GM12878 (cell line): ENCODE results near the gene H2BK1. TPM values are rescaled to one million over a fixed set of nuclear protein-coding genes. Genes with fewer than 3 reads are reported as not detected.

ENCODE experiments used
- ATAC-seq: fragments of 200-7000 bp; cut with Tn5 transposase; 3 replicates; pipeline ENCODE4 v1.9.1; 2020; ENCODE audit warnings: mild to moderate bottlenecking, moderate library complexity
- BruUV-seq: library from RNA; stranded (reverse); fragments of 400-500 nt; replicated peaks from 2 replicates; lab custom pipeline; 2021; lab: Mats Ljungman, UMichigan
- CTCF ChIA-PET: fragments of 300-600 bp; sonication (Branson Sonifier 250); formaldehyde crosslinking; extraction: SDS; loops from one replicate; lab custom pipeline; 2021; ENCODE audit warnings: inconsistent platforms; lab: Yijun Ruan, JAX
- POLR2A ChIA-PET: fragments of 350-600 bp; formaldehyde crosslinking; extraction: SDS; loops from one replicate; lab custom pipeline; 2021; ENCODE audit warnings: inconsistent platforms; lab: Charles Lee
- RAD21 ChIA-PET: fragments of 300-600 bp; sonication (Branson Sonifier 250); formaldehyde crosslinking; loops from one replicate; lab custom pipeline; 2023; ENCODE audit warnings: antibody characterized with exemption; ENCODE audit not compliant: unreplicated experiment; lab: Charles Lee
- SMC1A ChIA-PET: fragments of 300-600 bp; sonication (Branson Sonifier 250); formaldehyde crosslinking; loops from one replicate; lab custom pipeline; 2023; ENCODE audit not compliant: unreplicated experiment, uncharacterized antibody; lab: Charles Lee
- DNase-seq: peaks from one replicate; pipeline ENCODE4 v3.0.0-alpha.2; 2011; ENCODE audit warnings: low read depth, low spot score
- FAIRE-seq: peaks from 3 replicates; lab custom pipeline; 2011; peaks lifted over from hg19 to GRCh38; lab: Jason Lieb, UNC
- H2AFZ ChIP-seq: 2 replicates; pipeline ENCODE4 v1.6.0; 2011; ENCODE audit warnings: low read depth, low read length, control low read depth; ENCODE audit not compliant: control insufficient read depth
- H3K27ac ChIP-seq: 2 replicates; pipeline ENCODE4 v1.5.1; 2011; ENCODE audit warnings: control low read depth; ENCODE audit not compliant: control insufficient read depth, insufficient read depth
- H3K27me3 ChIP-seq, 2 experiments: replicated peaks in 1 of 2; 2 replicates each; pipeline versions ENCODE4 v1.6.0 to v1.6.1; 2011; ENCODE audit warnings: low read length in 1 of 2; ENCODE audit not compliant: control insufficient read depth in 2 of 2, insufficient read depth in 2 of 2
- H3K36me3 ChIP-seq, 2 experiments: 2 replicates each; pipeline ENCODE4 v1.5.1; 2011; ENCODE audit warnings: low read length in 1 of 2; ENCODE audit not compliant: control insufficient read depth in 2 of 2, insufficient read depth in 2 of 2
- H3K4me1 ChIP-seq: 2 replicates; pipeline ENCODE4 v1.6.1; 2011; ENCODE audit warnings: mild to moderate bottlenecking, low read length, moderate library complexity, mixed read lengths; ENCODE audit not compliant: control insufficient read depth, insufficient read depth
- H3K4me2 ChIP-seq: 2 replicates; pipeline ENCODE4 v1.6.0; 2011; ENCODE audit warnings: control low read depth; ENCODE audit not compliant: control insufficient read depth, insufficient read depth
- H3K4me3 ChIP-seq: fragments of 200-600 bp; sonication (generic); 2 replicates; pipeline ENCODE4 v1.5.1; 2016
- H3K79me2 ChIP-seq: 2 replicates; pipeline ENCODE4 v1.6.0; 2011; ENCODE audit warnings: low read length; ENCODE audit not compliant: control insufficient read depth, insufficient read depth
- H3K9ac ChIP-seq: 2 replicates; pipeline ENCODE4 v1.8.0; 2011; ENCODE audit warnings: low read length, control low read depth, mixed read lengths; ENCODE audit not compliant: control insufficient read depth, insufficient read depth
- H3K9me3 ChIP-seq: replicated peaks from 3 replicates; pipeline ENCODE4 v1.5.1; 2011; ENCODE audit warnings: mild to moderate bottlenecking, low read length; ENCODE audit not compliant: control insufficient read depth, insufficient read depth
- H4K20me1 ChIP-seq: 2 replicates; pipeline ENCODE4 v1.6.0; 2011; ENCODE audit not compliant: control insufficient read depth, insufficient read depth
- ATF7 ChIP-seq: fragments of 450-650 bp; IDR thresholded peaks from 2 replicates; pipeline ENCODE4 v1.6.1; 2016; ENCODE audit warnings: low read depth, mild to moderate bottlenecking
- CREM ChIP-seq: IDR thresholded peaks from 2 replicates; pipeline ENCODE4 v1.6.1; 2014; ENCODE audit warnings: antibody characterized with exemption, low read depth
- CTCF ChIP-seq, 3 experiments: IDR thresholded peaks in 2 of 3; conservative IDR thresholded peaks in 1 of 3; 2 replicates each; pipeline ENCODE4 v1.5.1; 2011; ENCODE audit warnings: low read depth in 3 of 3, low read length in 3 of 3, mild to moderate bottlenecking in 3 of 3, control low read depth in 2 of 3, moderate library complexity in 2 of 3, inconsistent platforms in 1 of 3, mixed read lengths in 1 of 3; ENCODE audit not compliant: control insufficient read depth in 2 of 3, insufficient read depth in 1 of 3; ENCODE audit errors: extremely low read depth in 1 of 3
- DPF2 ChIP-seq: fragments of 450-650 bp; IDR thresholded peaks from 2 replicates; pipeline ENCODE4 v1.6.1; 2017; ENCODE audit warnings: mild to moderate bottlenecking
- EZH2 ChIP-seq: IDR thresholded peaks from 2 replicates; pipeline ENCODE4 v1.6.1; 2012; ENCODE audit warnings: low read depth, mild to moderate bottlenecking, control low read depth, inconsistent platforms, low read length, borderline replicate concordance; ENCODE audit not compliant: control insufficient read depth
- POLR2AphosphoS2 ChIP-seq: IDR thresholded peaks from 2 replicates; pipeline ENCODE4 v1.6.1; 2011; ENCODE audit warnings: low read depth, mild to moderate bottlenecking, low read length, improper control_type of control experiment, moderate library complexity
- SMAD5 ChIP-seq: IDR thresholded peaks from 2 replicates; pipeline ENCODE4 v1.6.1; 2016; ENCODE audit warnings: antibody characterized with exemption, low read depth
- SMC3 ChIP-seq: IDR thresholded peaks from 2 replicates; pipeline ENCODE4 v1.6.1; 2011; ENCODE audit warnings: low read length, improper control_type of control experiment, borderline replicate concordance
- SUPT20H ChIP-seq: IDR thresholded peaks from 2 replicates; pipeline ENCODE4 v1.6.1; 2011; ENCODE audit warnings: low read depth, mild to moderate bottlenecking, low read length, moderate library complexity, borderline replicate concordance; ENCODE audit not compliant: control insufficient read depth
- WGBS: methylation state at CpG from one replicate; pipeline ENCODE4 v1.1.6; 2016; ENCODE audit warnings: low lambda C conversion rate; ENCODE audit not compliant: insufficient replicate concordance, insufficient coverage; ENCODE audit errors: missing lambda C conversion rate; 5-methylcytosine and 5-hydroxymethylcytosine counted together
- in situ Hi-C: fragments of 300-500 bp; cut with MboI; formaldehyde crosslinking; loops from 9 replicates; pipeline ENCODE4 v1.14.3; 2018; ENCODE audit warnings: mixed read lengths
- intact Hi-C: fragments of 100-400 bp; cut with micrococcal nuclease; formaldehyde crosslinking; loops from one replicate; pipeline ENCODE4 v1.14.2; 2022; ENCODE audit not compliant: unreplicated experiment
- polyA plus RNA-seq, 11 experiments: library from polyadenylated mRNA; depleted of rRNA in 4 of 11; unstranded in 6 of 11; stranded (reverse) in 5 of 11; fragments of >200 nt; fragmentation: Nextera tagmentation in 4 of 11; fragmentation: Illumina TruSeq in 1 of 11; extraction: Ambion mirVana in 4 of 11; extraction: Trizol in 1 of 11; gene quantifications; 1 replicate in 1 of 11; 2 replicates in 10 of 11; pipeline versions ENCODE4 v1.2.1 to v1.2.3, GENCODE V29; 2011 to 2016; ENCODE audit warnings: inconsistent platforms in 2 of 11, missing spikeins in 2 of 11, low read depth in 1 of 11
- total RNA-seq, 4 experiments: library from RNA; depleted of rRNA in 3 of 4; stranded (reverse); fragments of >200 nt in 3 of 4; fragmentation: Illumina TruSeq in 1 of 4; extraction: Trizol in 1 of 4; gene quantifications; 2 replicates each; pipeline versions ENCODE4 v1.2.1 to v1.2.3, GENCODE V29; 2013 to 2021

H2BK1 gene
- total and polyA plus RNA-seq, 10 of the 15 experiments (the other 5 are each of a cell fraction or from before 2014, with no cell fraction given) = 0.54 TPM; not detected in 9

GRCh38 chr7:151168003-151168786, 42.1 kb downstream of the H2BK1 start:
- FAIRE-seq = no peak
- TF ChIP-seq CTCF (IDR thresholded peaks at IDR 0.05 in 2 of 3, conservative IDR thresholded peaks at IDR 0.05 in 1 of 3; ENCODE audit: control insufficient read depth in 2 of 3, extremely low read depth in 1 of 3, insufficient read depth in 1 of 3, low read depth in 3 of 3, low read length in 3 of 3) = peak; percentile 45 to 61 (median 60)
- 0 out of 2 replicates have a peak, but pooled peaks have one; percentile 43 for TF ChIP-seq EZH2
- no peak for TF ChIP-seq CREM
- peak; percentile 11; the same call in 1 of the 2 replicates for TF ChIP-seq SMC3
- TF ChIP-seq SMAD5 = no peak
- no peak for TF ChIP-seq SUPT20H
- no peak for TF ChIP-seq POLR2AphosphoS2
- no peak for TF ChIP-seq ATF7
- TF ChIP-seq DPF2 = 0 out of 2 replicates have a peak, but pooled peaks have one; percentile 12
- TF ChIP-seq, all 136 proteins: peak for 4
- H3K4me3 ChIP-seq = no peak overlapping the region
- intact Hi-C loops (no loop called here), in situ Hi-C loops (no loop called here)
- no peak overlapping the region for H3K27ac ChIP-seq
- ChIA-PET POLR2A (no interaction called here), RAD21 (no interaction called here), CTCF (interaction anchor here (0.7 kb wide), 1 partner anchor 44 kb away, joined by 4 read pairs; no protein-coding TSS in a partner anchor), SMC1A (no interaction called here)
- peak overlapping the region; percentile 13; the same call in 1 of the 2 replicates for H2AFZ ChIP-seq
- ATAC-seq (peak; percentile 88), DNase-seq (no peak)
- H3K9ac ChIP-seq = no peak overlapping the region
- no peaks in the 10 kb centered on the region for H3K4me1 ChIP-seq
- H4K20me1 ChIP-seq = no peaks in the 10 kb centered on the region
- H3K27me3 ChIP-seq = peaks cover 14 to 23% of the 10 kb centered on the region in 2 experiments
- H3K9me3 ChIP-seq = no peaks in the 10 kb centered on the region
- BruUV-seq = no TSS peak
- H3K79me2 ChIP-seq = no peaks in the 10 kb centered on the region
- peak overlapping the region; percentile 47 for H3K4me2 ChIP-seq
- no peaks in the 10 kb centered on the region for H3K36me3 ChIP-seq
- WGBS = 29% methylated on average over 45 of the region's 52 CpGs
